Lung (tissue), 12 donors: ENCODE measurements around the gene CXCR6. TPM values are rescaled to one million over a fixed set of nuclear protein-coding genes. Genes with fewer than 3 reads are reported as not detected.

Source experiments
- ATAC-seq: fragments of 200-7000 bp; cut with Tn5 transposase; one replicate; pipeline ENCODE4 v1.9.1; 2020; ENCODE audit warnings: moderate number of reproducible peaks; ENCODE audit not compliant: insufficient read depth, low FRiP score
- DNase-seq, 3 donors: peaks; one replicate each; pipeline ENCODE4 v3.0.0-alpha.2; 2013 to 2017
- H3K27ac ChIP-seq, 2 donors: one replicate each; pipeline ENCODE4 v1.5.1; 2013; ENCODE audit warnings: mild to moderate bottlenecking in 2 of 2, moderate library complexity in 2 of 2, control low read depth in 1 of 2, inconsistent platforms in 1 of 2, low read depth in 1 of 2, low read length in 1 of 2
- H3K27me3 ChIP-seq, 3 donors: one replicate each; pipeline ENCODE4 v1.5.1; 2013; ENCODE audit warnings: low read length in 2 of 3; ENCODE audit not compliant: control insufficient read depth in 3 of 3, insufficient read depth in 3 of 3
- H3K36me3 ChIP-seq, 4 donors: one replicate each; pipeline ENCODE4 v1.5.1; 2013; ENCODE audit warnings: low read length in 4 of 4, mild to moderate bottlenecking in 1 of 4, moderate library complexity in 1 of 4; ENCODE audit not compliant: control insufficient read depth in 4 of 4, insufficient read depth in 4 of 4
- H3K4me1 ChIP-seq, 5 donors: one replicate each; pipeline ENCODE4 v1.5.1; 2013; ENCODE audit warnings: low read length in 5 of 5, mild to moderate bottlenecking in 2 of 5, moderate library complexity in 1 of 5; ENCODE audit not compliant: control insufficient read depth in 5 of 5, insufficient read depth in 5 of 5
- H3K4me3 ChIP-seq: one replicate; pipeline ENCODE4 v1.5.1; 2013; ENCODE audit warnings: mild to moderate bottlenecking, control low read depth, moderate library complexity
- H3K9ac ChIP-seq, 2 donors: one replicate each; pipeline ENCODE4 v1.5.1; 2013; ENCODE audit warnings: low read length in 2 of 2, control low read depth in 1 of 2; ENCODE audit not compliant: insufficient read depth in 1 of 2
- H3K9me3 ChIP-seq, 4 donors: one replicate each; pipeline ENCODE4 v1.5.1; 2013; ENCODE audit warnings: low read length in 3 of 4, mild to moderate bottlenecking in 1 of 4, moderate library complexity in 1 of 4; ENCODE audit not compliant: control insufficient read depth in 4 of 4, insufficient read depth in 3 of 4
- CTCF ChIP-seq: IDR thresholded peaks from 2 replicates; pipeline ENCODE4 v1.5.1; 2012; ENCODE audit warnings: mild to moderate bottlenecking; ENCODE audit errors: control extremely low read depth, extremely low read depth
- WGBS, 2 donors: extraction: QIAGEN DNeasy Blood & Tissue Kit; methylation state at CpG; one replicate each; pipeline ENCODE4 v1.1.7; 2013; 5-methylcytosine and 5-hydroxymethylcytosine counted together
- polyA plus RNA-seq, 2 donors: library from polyadenylated mRNA; stranded (reverse); fragments of 200-250 nt; gene quantifications; one replicate each; pipeline ENCODE4 v1.2.1, GENCODE V29; 2013
- total RNA-seq, 2 donors: library from RNA; depleted of rRNA in 1 of 2; stranded (reverse); fragments of >200 nt in 1 of 2; gene quantifications; one replicate each; pipeline ENCODE4 v1.2.1, GENCODE V29; 2014 to 2021
- donor health status: control.
- donor health status: control.
- donor health status: Bipolar disorder and iron deficiency.
- donor health status: healthy.
- donor health status: DM: yes; HTN: yes; CAD: no.

The CXCR6 gene
- total and polyA plus RNA-seq, 4 donors: 1.0 to 4.3 (median 2.0) TPM

GRCh38 chr3:45980229-45980813 is 37.1 kb downstream of the CXCR6 start:
- no peak for TF ChIP-seq CTCF
- DNase-seq: no peak
- Histone ChIP-seq H3K27me3 (no peaks in the 10 kb centered on the region), H3K4me1 (peaks cover 7 to 15% (median 12%) of the 10 kb centered on the region in 5 donors), H3K27ac (no peak overlapping the region), H3K9me3 (no peaks in the 10 kb centered on the region), H3K4me3 (no peak overlapping the region), H3K9ac (no peak overlapping the region), H3K36me3 (peaks cover 21 to 46% (median 36%) of the 10 kb centered on the region in 4 donors)
- no peak for ATAC-seq
- 74 to 92% methylated on average over 7 of the region's 7 CpGs for WGBS, 2 donors

- Histone ChIP-seq H3K9ac (no peak overlapping the region), H3K36me3 (peaks cover 21 to 46% (median 33%) of the 10 kb centered on the region in 4 donors), H3K4me3 (no peak overlapping the region), H3K27me3 (no peaks in the 10 kb centered on the region), H3K9me3 (no peaks in the 10 kb centered on the region), H3K4me1 (peaks cover 11 to 19% (median 15%) of the 10 kb centered on the region in 5 donors), H3K27ac (no peak overlapping the region)
- ATAC-seq (no peak), DNase-seq (no peak)
- TF ChIP-seq CTCF: no peak
- 96 to 98% methylated on average over 2 of the region's 2 CpGs for WGBS, 2 donors
Observed at GRCh38 chr3:45980819-45981218, 37.6 kb downstream of the CXCR6 start.

- no peak for TF ChIP-seq CTCF
- no peaks in the 10 kb centered on the region for H3K27me3 ChIP-seq
- no peak overlapping the region for H3K9ac ChIP-seq
- peaks cover 16 to 23% (median 19%) of the 10 kb centered on the region in 5 donors for H3K4me1 ChIP-seq
- H3K36me3 ChIP-seq: peaks cover 21 to 46% (median 32%) of the 10 kb centered on the region in 4 donors
- WGBS, 2 donors: 70 to 80% methylated on average over 2 of the region's 2 CpGs
- H3K9me3 ChIP-seq: no peaks in the 10 kb centered on the region
- H3K27ac ChIP-seq: no peak overlapping the region
- no peak overlapping the region for H3K4me3 ChIP-seq
- ATAC-seq (no peak), DNase-seq (no peak)
Observed at GRCh38 chr3:45981346-45982074, 38.2 kb downstream of the CXCR6 start.
